ENCODE measurements around the gene ZNF789. TPM values are rescaled to one million over a fixed set of nuclear protein-coding genes. Genes with fewer than 3 reads are reported as not detected.
A peak's percentile ranks its signal among the peaks of the same experiment; 100 is the strongest.

ZNF789 gene
- total and polyA plus RNA-seq, 2 of the 13 experiments (the other 11 are each of a cell fraction or from before 2014, with no cell fraction given), result 19.8 to 25.1 TPM

DNA sequence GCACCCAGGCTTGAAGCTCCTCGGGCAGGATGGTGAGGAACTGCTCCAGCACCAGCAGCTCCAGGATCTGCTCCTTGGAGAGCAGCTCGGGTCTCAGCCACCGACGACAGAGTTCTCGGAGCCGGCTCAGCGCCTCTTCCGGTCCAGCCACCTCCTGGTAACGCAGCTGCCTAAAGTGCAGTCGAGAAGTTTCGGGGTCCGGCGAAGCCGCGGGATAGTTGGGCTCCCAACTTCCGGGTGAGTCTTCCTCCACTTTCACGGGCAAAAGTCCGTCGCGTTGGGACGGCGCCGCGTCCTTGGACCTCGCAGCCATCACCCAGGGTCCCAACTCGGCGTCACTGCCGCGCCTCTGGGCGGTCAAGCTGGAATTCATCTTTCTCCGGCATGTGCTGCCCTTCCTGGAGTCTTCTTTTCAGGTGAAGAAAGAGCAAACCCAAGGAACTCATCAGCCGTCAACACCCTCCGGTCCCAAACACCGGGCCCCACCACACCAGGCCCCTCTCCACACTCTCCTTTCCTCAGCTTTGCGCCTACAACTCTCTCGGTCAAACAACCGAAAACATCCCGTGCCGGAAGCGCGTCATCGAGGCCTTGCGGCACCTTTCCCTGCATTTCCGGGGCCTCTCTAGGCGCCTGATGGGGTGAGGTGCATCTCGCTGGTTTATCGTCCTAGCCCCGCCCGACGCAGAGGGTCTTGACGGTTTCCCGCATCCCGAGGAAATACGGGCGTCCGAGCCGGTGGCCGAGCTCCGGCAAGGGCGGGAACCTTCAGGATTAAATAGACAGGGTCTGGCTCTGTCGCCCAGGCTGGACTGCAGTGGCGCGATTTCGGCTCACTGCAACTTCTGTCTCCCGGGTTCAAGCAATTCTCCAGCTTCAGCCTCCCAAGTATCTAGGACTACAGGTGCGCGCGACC is 27.3 kb downstream of the ZNF789 start, which contains the start of gene ZNF394 (continued):
- TF ChIP-seq, protein P1, sequence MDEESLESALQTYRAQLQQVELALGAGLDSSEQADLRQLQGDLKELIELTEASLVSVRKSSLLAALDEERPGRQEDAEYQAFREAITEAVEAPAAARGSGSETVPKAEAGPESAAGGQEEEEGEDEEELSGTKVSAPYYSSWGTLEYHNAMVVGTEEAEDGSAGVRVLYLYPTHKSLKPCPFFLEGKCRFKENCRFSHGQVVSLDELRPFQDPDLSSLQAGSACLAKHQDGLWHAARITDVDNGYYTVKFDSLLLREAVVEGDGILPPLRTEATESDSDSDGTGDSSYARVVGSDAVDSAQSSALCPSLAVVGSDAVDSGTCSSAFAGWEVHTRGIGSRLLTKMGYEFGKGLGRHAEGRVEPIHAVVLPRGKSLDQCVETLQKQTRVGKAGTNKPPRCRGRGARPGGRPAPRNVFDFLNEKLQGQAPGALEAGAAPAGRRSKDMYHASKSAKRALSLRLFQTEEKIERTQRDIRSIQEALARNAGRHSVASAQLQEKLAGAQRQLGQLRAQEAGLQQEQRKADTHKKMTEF (CRISPR knock-in tag; IDR thresholded peaks at IDR 0.05), result peak; percentile 54
- TF ChIP-seq, protein P2, sequence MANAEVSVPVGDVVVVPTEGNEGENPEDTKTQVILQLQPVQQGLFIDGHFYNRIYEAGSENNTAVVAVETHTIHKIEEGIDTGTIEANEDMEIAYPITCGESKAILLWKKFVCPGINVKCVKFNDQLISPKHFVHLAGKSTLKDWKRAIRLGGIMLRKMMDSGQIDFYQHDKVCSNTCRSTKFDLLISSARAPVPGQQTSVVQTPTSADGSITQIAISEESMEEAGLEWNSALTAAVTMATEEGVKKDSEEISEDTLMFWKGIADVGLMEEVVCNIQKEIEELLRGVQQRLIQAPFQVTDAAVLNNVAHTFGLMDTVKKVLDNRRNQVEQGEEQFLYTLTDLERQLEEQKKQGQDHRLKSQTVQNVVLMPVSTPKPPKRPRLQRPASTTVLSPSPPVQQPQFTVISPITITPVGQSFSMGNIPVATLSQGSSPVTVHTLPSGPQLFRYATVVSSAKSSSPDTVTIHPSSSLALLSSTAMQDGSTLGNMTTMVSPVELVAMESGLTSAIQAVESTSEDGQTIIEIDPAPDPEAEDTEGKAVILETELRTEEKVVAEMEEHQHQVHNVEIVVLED (CRISPR knock-in tag; IDR thresholded peaks at IDR 0.05; ENCODE audit: borderline replicate concordance), result peak; percentile 88
- TF ChIP-seq, protein P3, sequence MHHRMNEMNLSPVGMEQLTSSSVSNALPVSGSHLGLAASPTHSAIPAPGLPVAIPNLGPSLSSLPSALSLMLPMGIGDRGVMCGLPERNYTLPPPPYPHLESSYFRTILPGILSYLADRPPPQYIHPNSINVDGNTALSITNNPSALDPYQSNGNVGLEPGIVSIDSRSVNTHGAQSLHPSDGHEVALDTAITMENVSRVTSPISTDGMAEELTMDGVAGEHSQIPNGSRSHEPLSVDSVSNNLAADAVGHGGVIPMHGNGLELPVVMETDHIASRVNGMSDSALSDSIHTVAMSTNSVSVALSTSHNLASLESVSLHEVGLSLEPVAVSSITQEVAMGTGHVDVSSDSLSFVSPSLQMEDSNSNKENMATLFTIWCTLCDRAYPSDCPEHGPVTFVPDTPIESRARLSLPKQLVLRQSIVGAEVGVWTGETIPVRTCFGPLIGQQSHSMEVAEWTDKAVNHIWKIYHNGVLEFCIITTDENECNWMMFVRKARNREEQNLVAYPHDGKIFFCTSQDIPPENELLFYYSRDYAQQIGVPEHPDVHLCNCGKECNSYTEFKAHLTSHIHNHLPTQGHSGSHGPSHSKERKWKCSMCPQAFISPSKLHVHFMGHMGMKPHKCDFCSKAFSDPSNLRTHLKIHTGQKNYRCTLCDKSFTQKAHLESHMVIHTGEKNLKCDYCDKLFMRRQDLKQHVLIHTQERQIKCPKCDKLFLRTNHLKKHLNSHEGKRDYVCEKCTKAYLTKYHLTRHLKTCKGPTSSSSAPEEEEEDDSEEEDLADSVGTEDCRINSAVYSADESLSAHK (CRISPR knock-in tag; IDR thresholded peaks at IDR 0.05; ENCODE audit: borderline replicate concordance), result 0 out of 2 replicates have a peak, but pooled peaks have one; percentile 28
- TF ChIP-seq IKZF4 (CRISPR knock-in tag; IDR thresholded peaks at IDR 0.05; ENCODE audit: borderline replicate concordance, low read depth, not compliant biosample characterization) (peak; percentile 34), ZNF160 (CRISPR knock-in tag; IDR thresholded peaks at IDR 0.05) (no peak; the same call in 1 of the 2 replicates), ZNF563 (CRISPR knock-in tag; IDR thresholded peaks at IDR 0.05) (peak; percentile 36; the same call in 1 of the 2 replicates), POLR2A (IDR thresholded peaks at IDR 0.05; ENCODE audit: insufficient read depth in 1 of 2, low read depth in 2 of 2, low read length in 2 of 2) (peak; percentile 77 to 86), PITX1 (CRISPR knock-in tag; IDR thresholded peaks at IDR 0.05) (peak; percentile 36; the same call in 1 of the 2 replicates), TAF1 (CRISPR knock-in tag; IDR thresholded peaks at IDR 0.05) (peak; percentile 87), ZNF614 (CRISPR knock-in tag; IDR thresholded peaks at IDR 0.05; ENCODE audit: borderline replicate concordance) (no peak; the same call in 1 of the 2 replicates), RARA (CRISPR knock-in tag; IDR thresholded peaks at IDR 0.05) (peak; percentile 42), ZNF570 (CRISPR knock-in tag; IDR thresholded peaks at IDR 0.05; ENCODE audit: borderline replicate concordance) (no peak), GATAD2A (CRISPR knock-in tag; IDR thresholded peaks at IDR 0.05) (peak; percentile 44; the same call in 1 of the 2 replicates), ZNF891 (CRISPR knock-in tag; IDR thresholded peaks at IDR 0.05) (peak; percentile 76; the same call in 1 of the 2 replicates), ZBTB3 (CRISPR knock-in tag; IDR thresholded peaks at IDR 0.05; ENCODE audit: borderline replicate concordance, low read depth) (no peak), NFKBIZ (CRISPR knock-in tag; IDR thresholded peaks at IDR 0.05) (peak; percentile 50; the same call in 1 of the 2 replicates)
- TF ChIP-seq, protein P4, sequence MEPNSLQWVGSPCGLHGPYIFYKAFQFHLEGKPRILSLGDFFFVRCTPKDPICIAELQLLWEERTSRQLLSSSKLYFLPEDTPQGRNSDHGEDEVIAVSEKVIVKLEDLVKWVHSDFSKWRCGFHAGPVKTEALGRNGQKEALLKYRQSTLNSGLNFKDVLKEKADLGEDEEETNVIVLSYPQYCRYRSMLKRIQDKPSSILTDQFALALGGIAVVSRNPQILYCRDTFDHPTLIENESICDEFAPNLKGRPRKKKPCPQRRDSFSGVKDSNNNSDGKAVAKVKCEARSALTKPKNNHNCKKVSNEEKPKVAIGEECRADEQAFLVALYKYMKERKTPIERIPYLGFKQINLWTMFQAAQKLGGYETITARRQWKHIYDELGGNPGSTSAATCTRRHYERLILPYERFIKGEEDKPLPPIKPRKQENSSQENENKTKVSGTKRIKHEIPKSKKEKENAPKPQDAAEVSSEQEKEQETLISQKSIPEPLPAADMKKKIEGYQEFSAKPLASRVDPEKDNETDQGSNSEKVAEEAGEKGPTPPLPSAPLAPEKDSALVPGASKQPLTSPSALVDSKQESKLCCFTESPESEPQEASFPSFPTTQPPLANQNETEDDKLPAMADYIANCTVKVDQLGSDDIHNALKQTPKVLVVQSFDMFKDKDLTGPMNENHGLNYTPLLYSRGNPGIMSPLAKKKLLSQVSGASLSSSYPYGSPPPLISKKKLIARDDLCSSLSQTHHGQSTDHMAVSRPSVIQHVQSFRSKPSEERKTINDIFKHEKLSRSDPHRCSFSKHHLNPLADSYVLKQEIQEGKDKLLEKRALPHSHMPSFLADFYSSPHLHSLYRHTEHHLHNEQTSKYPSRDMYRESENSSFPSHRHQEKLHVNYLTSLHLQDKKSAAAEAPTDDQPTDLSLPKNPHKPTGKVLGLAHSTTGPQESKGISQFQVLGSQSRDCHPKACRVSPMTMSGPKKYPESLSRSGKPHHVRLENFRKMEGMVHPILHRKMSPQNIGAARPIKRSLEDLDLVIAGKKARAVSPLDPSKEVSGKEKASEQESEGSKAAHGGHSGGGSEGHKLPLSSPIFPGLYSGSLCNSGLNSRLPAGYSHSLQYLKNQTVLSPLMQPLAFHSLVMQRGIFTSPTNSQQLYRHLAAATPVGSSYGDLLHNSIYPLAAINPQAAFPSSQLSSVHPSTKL (CRISPR knock-in tag; IDR thresholded peaks at IDR 0.05), result peak; percentile 58
- TF ChIP-seq, protein P5, sequence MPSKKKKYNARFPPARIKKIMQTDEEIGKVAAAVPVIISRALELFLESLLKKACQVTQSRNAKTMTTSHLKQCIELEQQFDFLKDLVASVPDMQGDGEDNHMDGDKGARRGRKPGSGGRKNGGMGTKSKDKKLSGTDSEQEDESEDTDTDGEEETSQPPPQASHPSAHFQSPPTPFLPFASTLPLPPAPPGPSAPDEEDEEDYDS (CRISPR knock-in tag; IDR thresholded peaks at IDR 0.05), result peak; percentile 85

All from HepG2 (cell line).